Pancreas (tissue), 10 donors: ENCODE data around the gene MIEF1. TPM values are rescaled to one million over a fixed set of nuclear protein-coding genes. Genes with fewer than 3 reads are reported as not detected.
A peak's percentile ranks its signal among the peaks of the same experiment; 100 is the strongest.

Experiments
- ATAC-seq, 4 donors: fragments of 200-7000 bp; cut with Tn5 transposase; one replicate each; pipeline versions ENCODE4 v1.8.0 to v1.9.1; 2020; ENCODE audit warnings: mild to moderate bottlenecking in 4 of 4, moderate library complexity in 4 of 4
- DNase-seq, 6 donors: peaks; one replicate each; pipeline ENCODE4 v3.0.0-alpha.2; 2020
- FAIRE-seq: peaks from 2 replicates; lab custom pipeline; 2012; peaks lifted over from hg19 to GRCh38; lab: Jason Lieb, UNC
- H3K27ac ChIP-seq, 4 donors: fragments of 200-600 bp; sonication (generic); 1 replicate in 3 of 4; 2 replicates in 1 of 4; pipeline versions ENCODE4 v1.5.0 to v1.8.0; 2020
- H3K27me3 ChIP-seq, 4 donors: fragments of 200-600 bp; one replicate each; pipeline ENCODE4 v1.8.0; 2021
- H3K36me3 ChIP-seq, 3 donors: fragments of 200-600 bp; sonication (generic) in 1 of 3; one replicate each; pipeline versions ENCODE4 v1.5.0 to v1.8.0; 2020 to 2021
- H3K4me1 ChIP-seq, 3 donors: fragments of 200-600 bp; one replicate each; pipeline ENCODE4 v1.8.0; 2021
- H3K4me3 ChIP-seq, 4 donors: fragments of 200-600 bp; sonication (generic) in 2 of 4; one replicate each; pipeline versions ENCODE4 v1.5.0 to v1.8.0; 2020 to 2021
- H3K9me3 ChIP-seq, 4 donors: fragments of 200-600 bp; one replicate each; pipeline ENCODE4 v1.8.0; 2021
- WGBS, 2 donors: extraction: QIAGEN DNeasy Blood & Tissue Kit; methylation state at CpG; one replicate each; pipeline ENCODE4 v1.1.7; 2013; 5-methylcytosine and 5-hydroxymethylcytosine counted together
- intact Hi-C, 3 donors: fragments of 100-400 bp; cut with DNase I; formaldehyde crosslinking; loops; one replicate each; pipeline versions ENCODE4 v1.11.1 to v1.14.2; 2022
- polyA plus RNA-seq, 2 donors: library from polyadenylated mRNA; stranded (reverse); fragments of 200-250 nt; gene quantifications; one replicate each; pipeline ENCODE4 v1.2.3, GENCODE V29; 2013
- total RNA-seq, 6 donors: library from RNA; stranded (reverse); fragmentation: NEBNext Ultra II Directional in 4 of 6; extraction: Animal tissue kit (Norgen Biotek cat#: 25700) in 4 of 6; gene quantifications; one replicate each; pipeline versions ENCODE4 v1.2.1 to v1.2.4, GENCODE V29; 2021 to 2023
- TF ChIP-seq, protein P1 (sequence below), 4 donors: fragments of 200-600 bp; sonication (generic) in 3 of 4; IDR thresholded peaks; one replicate each; pipeline versions ENCODE4 v1.5.0 to v1.8.0; 2021; ENCODE audit warnings: antibody characterized with exemption in 4 of 4
- donor health status: healthy with polysubstance abuse.
- donor health status: DM: no; HTN: no; CAD: no; lungs with moderate emphysema.
- donor health status: DM: no; HTN: no; CAD: no.
- donor health status: control.
- donor health status: control.
- donor health status: Bipolar disorder and iron deficiency.
- donor health status: DM: yes; HTN: yes; CAD: no.
- donor health status: DM: no; HTN: no; CAD: no.
- donor health status: DM: no; HTN: no; CAD: no.
- donor health status: DM: yes; HTN: yes; CAD: no.

MIEF1 gene
- total and polyA plus RNA-seq, 8 donors, result 6.3 to 15.1 (median 11.1) TPM

DNA sequence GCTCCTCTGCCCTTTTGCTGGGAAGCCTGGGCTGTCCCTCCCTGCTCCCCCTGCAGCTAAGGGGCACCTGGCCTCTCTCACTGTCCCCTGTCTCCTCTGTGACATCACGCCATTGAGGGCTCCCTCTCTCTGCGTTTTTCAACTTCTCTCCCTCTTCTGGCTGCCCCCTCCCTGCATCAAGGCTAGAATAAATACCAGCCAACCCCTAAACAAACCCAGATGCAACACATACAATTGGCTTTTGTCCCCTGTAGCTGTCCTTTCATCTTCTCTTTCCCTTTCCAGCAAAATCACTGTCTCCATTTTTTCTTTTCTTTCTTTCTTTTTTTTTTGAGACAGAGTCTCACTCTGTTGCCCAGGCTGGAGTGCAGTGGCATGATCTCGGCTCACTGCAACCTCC, 3.3 kb upstream of the MIEF1 start:
- no peak for FAIRE-seq

DNA sequence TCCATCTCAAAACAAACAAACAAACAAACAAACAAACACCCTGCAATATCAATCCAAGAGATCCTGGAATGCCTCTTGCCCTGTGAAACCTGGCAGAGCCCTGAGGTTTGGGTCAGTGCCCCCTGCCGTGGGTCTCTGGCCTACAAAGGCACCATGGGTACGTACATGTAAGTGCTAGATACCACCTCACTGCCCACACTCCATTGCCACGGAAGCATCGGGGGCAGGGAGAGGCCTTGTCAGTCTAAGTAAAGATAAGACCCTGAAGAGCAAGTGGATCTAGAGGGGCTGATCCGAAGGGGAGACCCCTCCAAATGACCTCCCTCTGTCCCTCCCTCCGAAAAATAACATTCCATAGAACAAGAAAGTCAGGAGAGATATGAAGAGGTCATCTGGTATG, 2.0 kb upstream of the MIEF1 start:
- no peaks in the 10 kb centered on the region for H3K9me3 ChIP-seq
- 79 to 82% methylated on average over 6 of the region's 6 CpGs for WGBS, 2 donors
- peaks cover 0 to 13% (median 6%) of the 10 kb centered on the region in 3 donors for H3K36me3 ChIP-seq
- no peak overlapping the region for H3K4me3 ChIP-seq
- FAIRE-seq (no peak), DNase-seq (peak in 1 of 6 donors; percentile 42), ATAC-seq (no peak)
- TF ChIP-seq, protein P1, sequence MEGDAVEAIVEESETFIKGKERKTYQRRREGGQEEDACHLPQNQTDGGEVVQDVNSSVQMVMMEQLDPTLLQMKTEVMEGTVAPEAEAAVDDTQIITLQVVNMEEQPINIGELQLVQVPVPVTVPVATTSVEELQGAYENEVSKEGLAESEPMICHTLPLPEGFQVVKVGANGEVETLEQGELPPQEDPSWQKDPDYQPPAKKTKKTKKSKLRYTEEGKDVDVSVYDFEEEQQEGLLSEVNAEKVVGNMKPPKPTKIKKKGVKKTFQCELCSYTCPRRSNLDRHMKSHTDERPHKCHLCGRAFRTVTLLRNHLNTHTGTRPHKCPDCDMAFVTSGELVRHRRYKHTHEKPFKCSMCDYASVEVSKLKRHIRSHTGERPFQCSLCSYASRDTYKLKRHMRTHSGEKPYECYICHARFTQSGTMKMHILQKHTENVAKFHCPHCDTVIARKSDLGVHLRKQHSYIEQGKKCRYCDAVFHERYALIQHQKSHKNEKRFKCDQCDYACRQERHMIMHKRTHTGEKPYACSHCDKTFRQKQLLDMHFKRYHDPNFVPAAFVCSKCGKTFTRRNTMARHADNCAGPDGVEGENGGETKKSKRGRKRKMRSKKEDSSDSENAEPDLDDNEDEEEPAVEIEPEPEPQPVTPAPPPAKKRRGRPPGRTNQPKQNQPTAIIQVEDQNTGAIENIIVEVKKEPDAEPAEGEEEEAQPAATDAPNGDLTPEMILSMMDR (IDR thresholded peaks at IDR 0.05), result no peak
- intact Hi-C loops, result no loop called here
- no peaks in the 10 kb centered on the region for H3K27me3 ChIP-seq
- no peak overlapping the region for H3K27ac ChIP-seq
- peaks cover 8 to 20% (median 9%) of the 10 kb centered on the region in 3 donors for H3K4me1 ChIP-seq

More for the DNA sequence above, 3.3 kb upstream of the MIEF1 start:
- Histone ChIP-seq H3K27ac (no peak overlapping the region), H3K4me1 (peaks cover 8 to 18% (median 9%) of the 10 kb centered on the region in 3 donors), H3K9me3 (no peaks in the 10 kb centered on the region), H3K4me3 (no peak overlapping the region), H3K27me3 (no peaks in the 10 kb centered on the region), H3K36me3 (peaks cover 0 to under 1% (median 0%) of the 10 kb centered on the region in 3 donors)
- TF ChIP-seq, protein P1 (IDR thresholded peaks at IDR 0.05), result no peak
- WGBS, 2 donors, result 56 to 64% methylated on average over 3 of the region's 3 CpGs
- intact Hi-C loops, result no loop called here
- DNase-seq, result peak in 1 of 6 donors; percentile 22
- no peak for ATAC-seq

DNA sequence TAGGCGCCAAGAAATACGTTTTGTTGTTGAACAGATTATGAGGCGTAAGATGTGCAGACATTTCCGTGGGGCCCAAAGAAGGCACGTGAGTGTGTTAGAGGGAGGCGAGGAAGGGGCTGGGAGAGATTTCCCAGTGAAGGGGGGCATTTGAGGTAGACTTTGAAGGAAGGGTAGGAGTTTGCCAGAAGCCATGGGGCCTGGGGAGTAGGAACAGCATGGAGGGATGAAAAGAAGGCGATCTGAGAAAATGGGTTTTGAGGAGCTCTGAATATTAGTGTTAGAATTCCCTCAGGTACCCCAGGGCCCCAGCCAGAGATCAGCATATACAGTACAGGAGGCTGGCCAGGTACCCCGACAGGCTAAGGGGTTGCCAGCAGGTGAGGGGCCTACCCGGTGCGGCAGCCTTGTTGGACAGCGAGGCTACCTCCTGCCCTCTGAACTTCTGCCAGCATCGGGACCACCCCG, 414 bp upstream of the MIEF1 start:
- H3K27me3 ChIP-seq, result no peaks in the 10 kb centered on the region
- H3K4me3 ChIP-seq, result peak overlapping the region; percentile 83 to 98 (median 96)
- H3K4me1 ChIP-seq, result peaks cover 8 to 20% (median 9%) of the 10 kb centered on the region in 3 donors
- DNase-seq, result no peak
- H3K36me3 ChIP-seq, result peaks cover 0 to 23% (median 10%) of the 10 kb centered on the region in 3 donors
- no peaks in the 10 kb centered on the region for H3K9me3 ChIP-seq
- 14 to 16% methylated on average over 13 of the region's 13 CpGs for WGBS, 2 donors
- ATAC-seq, result peak in 2 of 4 donors; percentile 5 to 22
- no peak for FAIRE-seq
- intact Hi-C loops, result no loop called here
- peak overlapping the region; percentile 81 to 92 (median 90) for H3K27ac ChIP-seq
- TF ChIP-seq, protein P1 (IDR thresholded peaks at IDR 0.05), result no peak

DNA sequence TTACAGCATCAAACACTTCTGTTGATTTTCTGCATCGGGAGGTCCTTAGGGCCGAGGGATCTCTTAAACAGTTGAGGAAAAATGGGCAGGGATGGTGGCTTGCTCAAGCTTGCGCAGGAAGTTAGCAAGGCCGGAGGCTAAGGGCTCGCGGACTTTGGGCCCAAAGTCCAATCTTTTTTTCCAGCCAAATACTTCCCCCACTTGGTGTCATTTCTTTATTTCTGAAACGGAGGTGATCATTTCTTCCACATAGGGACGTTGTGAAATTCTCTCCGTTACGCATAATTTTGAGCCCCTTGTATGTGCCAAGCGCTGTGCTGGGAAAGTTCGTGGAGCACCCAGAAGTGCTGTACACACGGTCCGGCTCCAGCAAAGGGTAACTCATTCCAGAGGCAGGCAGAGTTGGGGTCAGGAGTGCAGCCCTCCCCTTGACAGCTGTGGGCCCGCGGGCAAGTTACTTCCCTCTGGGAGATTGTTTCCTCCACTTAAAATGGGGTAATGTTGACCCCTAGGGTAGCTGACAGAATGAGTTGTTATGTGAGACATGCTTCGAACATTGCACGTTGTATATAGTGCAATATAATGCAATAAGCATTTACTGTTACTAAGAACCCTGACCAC, 809 bp downstream of the MIEF1 start:
- FAIRE-seq (no peak), ATAC-seq (peak in 3 of 4 donors; percentile 0 to 2 (median 0)), DNase-seq (peak in 1 of 6 donors; percentile 33)
- Histone ChIP-seq H3K4me3 (peak overlapping the region; percentile 83 to 98 (median 96)), H3K27ac (peak overlapping the region; percentile 38 to 92 (median 86)), H3K9me3 (no peaks in the 10 kb centered on the region), H3K36me3 (peaks cover 0 to 26% (median 10%) of the 10 kb centered on the region in 3 donors), H3K4me1 (peaks cover 8 to 20% (median 9%) of the 10 kb centered on the region in 3 donors), H3K27me3 (no peaks in the 10 kb centered on the region)
- WGBS, 2 donors, result 3 to 6% methylated on average over 18 of the region's 18 CpGs
- TF ChIP-seq, protein P1 (IDR thresholded peaks at IDR 0.05), result no peak
- intact Hi-C loops, result no loop called here

DNA sequence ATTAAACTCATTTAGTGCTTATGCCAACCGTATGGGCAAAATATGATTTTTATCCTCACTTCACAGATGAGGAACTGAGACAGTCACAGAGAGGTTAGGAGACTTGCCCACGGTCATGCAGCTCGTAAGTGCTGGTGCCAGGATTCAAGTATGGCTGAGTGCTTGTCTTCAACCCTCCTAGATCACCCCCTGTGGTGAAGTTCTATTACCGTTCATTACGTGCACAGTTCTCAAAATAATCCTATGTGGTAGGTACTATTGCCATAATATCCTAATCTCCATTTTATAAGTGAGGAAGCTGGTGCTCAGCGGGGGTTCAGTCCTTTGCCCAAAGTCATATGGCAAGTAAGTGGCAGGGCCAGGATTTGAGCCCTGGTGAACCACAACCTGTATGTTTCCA, 1.5 kb downstream of the MIEF1 start:
- TF ChIP-seq, protein P1 (IDR thresholded peaks at IDR 0.05), result no peak
- Histone ChIP-seq H3K4me3 (peak overlapping the region in 2 of 4 donors; percentile 94 to 98), H3K27me3 (no peaks in the 10 kb centered on the region), H3K36me3 (peaks cover 0 to 33% (median 10%) of the 10 kb centered on the region in 3 donors), H3K9me3 (no peaks in the 10 kb centered on the region), H3K4me1 (peaks cover 8 to 20% (median 9%) of the 10 kb centered on the region in 3 donors), H3K27ac (no peak overlapping the region)
- no peak for ATAC-seq
- intact Hi-C loops, result no loop called here
- no peak for FAIRE-seq
- 46 to 61% methylated on average over 6 of the region's 6 CpGs for WGBS, 2 donors
- peak in 1 of 6 donors; percentile 0 for DNase-seq
